ENCODE results near the gene RMP24.

The RMP24 gene

GRCh38 chr18:35938158-35938557 is 34.3 kb upstream of the RMP24 start:
- no peak overlapping the region for H3K27ac Mint-ChIP-seq
- Histone ChIP-seq H3K4me3 (no peak overlapping the region), H2AFZ (no peak overlapping the region), H3K79me2 (replicated peaks; ENCODE audit: insufficient read depth) (peaks cover under 1% of the 10 kb centered on the region; the same call in 1 of the 2 replicates), H3K27me3 (ENCODE audit: insufficient read depth) (no peaks in the 10 kb centered on the region), H3K4me2 (no peak overlapping the region), H3K9me2 (ENCODE audit: insufficient read depth) (no peaks in the 10 kb centered on the region), H3K4me1 (ENCODE audit: insufficient read depth) (peaks cover 14% of the 10 kb centered on the region), H4K20me1 (replicated peaks; ENCODE audit: insufficient read depth) (no peaks in the 10 kb centered on the region), H3K36me3 (ENCODE audit: insufficient read depth) (peaks cover 19% of the 10 kb centered on the region; the same call in 1 of the 2 replicates), H3F3A (replicated peaks; ENCODE audit: low read depth) (no peaks in the 10 kb centered on the region), H3K27ac (ENCODE audit: low read depth) (0 out of 2 replicates have a peak overlapping the region, but pooled peaks have one; percentile 32)
- TF ChIP-seq, protein P1, sequence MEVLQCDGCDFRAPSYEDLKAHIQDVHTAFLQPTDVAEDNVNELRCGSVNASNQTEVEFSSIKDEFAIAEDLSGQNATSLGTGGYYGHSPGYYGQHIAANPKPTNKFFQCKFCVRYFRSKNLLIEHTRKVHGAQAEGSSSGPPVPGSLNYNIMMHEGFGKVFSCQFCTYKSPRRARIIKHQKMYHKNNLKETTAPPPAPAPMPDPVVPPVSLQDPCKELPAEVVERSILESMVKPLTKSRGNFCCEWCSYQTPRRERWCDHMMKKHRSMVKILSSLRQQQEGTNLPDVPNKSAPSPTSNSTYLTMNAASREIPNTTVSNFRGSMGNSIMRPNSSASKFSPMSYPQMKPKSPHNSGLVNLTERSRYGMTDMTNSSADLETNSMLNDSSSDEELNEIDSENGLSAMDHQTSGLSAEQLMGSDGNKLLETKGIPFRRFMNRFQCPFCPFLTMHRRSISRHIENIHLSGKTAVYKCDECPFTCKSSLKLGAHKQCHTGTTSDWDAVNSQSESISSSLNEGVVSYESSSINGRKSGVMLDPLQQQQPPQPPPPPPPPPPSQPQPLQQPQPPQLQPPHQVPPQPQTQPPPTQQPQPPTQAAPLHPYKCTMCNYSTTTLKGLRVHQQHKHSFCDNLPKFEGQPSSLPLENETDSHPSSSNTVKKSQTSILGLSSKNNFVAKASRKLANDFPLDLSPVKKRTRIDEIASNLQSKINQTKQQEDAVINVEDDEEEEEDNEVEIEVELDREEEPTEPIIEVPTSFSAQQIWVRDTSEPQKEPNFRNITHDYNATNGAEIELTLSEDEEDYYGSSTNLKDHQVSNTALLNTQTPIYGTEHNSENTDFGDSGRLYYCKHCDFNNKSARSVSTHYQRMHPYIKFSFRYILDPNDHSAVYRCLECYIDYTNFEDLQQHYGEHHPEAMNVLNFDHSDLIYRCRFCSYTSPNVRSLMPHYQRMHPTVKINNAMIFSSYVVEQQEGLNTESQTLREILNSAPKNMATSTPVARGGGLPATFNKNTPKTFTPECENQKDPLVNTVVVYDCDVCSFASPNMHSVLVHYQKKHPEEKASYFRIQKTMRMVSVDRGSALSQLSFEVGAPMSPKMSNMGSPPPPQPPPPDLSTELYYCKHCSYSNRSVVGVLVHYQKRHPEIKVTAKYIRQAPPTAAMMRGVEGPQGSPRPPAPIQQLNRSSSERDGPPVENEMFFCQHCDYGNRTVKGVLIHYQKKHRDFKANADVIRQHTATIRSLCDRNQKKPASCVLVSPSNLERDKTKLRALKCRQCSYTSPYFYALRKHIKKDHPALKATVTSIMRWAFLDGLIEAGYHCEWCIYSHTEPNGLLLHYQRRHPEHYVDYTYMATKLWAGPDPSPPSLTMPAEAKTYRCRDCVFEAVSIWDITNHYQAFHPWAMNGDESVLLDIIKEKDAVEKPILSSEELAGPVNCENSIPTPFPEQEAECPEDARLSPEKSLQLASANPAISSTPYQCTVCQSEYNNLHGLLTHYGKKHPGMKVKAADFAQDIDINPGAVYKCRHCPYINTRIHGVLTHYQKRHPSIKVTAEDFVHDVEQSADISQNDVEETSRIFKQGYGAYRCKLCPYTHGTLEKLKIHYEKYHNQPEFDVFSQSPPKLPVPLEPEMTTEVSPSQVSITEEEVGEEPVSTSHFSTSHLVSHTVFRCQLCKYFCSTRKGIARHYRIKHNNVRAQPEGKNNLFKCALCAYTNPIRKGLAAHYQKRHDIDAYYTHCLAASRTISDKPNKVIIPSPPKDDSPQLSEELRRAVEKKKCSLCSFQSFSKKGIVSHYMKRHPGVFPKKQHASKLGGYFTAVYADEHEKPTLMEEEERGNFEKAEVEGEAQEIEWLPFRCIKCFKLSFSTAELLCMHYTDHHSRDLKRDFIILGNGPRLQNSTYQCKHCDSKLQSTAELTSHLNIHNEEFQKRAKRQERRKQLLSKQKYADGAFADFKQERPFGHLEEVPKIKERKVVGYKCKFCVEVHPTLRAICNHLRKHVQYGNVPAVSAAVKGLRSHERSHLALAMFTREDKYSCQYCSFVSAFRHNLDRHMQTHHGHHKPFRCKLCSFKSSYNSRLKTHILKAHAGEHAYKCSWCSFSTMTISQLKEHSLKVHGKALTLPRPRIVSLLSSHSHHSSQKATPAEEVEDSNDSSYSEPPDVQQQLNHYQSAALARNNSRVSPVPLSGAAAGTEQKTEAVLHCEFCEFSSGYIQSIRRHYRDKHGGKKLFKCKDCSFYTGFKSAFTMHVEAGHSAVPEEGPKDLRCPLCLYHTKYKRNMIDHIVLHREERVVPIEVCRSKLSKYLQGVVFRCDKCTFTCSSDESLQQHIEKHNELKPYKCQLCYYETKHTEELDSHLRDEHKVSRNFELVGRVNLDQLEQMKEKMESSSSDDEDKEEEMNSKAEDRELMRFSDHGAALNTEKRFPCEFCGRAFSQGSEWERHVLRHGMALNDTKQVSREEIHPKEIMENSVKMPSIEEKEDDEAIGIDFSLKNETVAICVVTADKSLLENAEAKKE (CRISPR knock-in tag; IDR thresholded peaks at IDR 0.05): no peak
- TF ChIP-seq CREB1 (CRISPR knock-in tag; IDR thresholded peaks at IDR 0.05; ENCODE audit: low read depth): no peak
- TF ChIP-seq, protein P2, sequence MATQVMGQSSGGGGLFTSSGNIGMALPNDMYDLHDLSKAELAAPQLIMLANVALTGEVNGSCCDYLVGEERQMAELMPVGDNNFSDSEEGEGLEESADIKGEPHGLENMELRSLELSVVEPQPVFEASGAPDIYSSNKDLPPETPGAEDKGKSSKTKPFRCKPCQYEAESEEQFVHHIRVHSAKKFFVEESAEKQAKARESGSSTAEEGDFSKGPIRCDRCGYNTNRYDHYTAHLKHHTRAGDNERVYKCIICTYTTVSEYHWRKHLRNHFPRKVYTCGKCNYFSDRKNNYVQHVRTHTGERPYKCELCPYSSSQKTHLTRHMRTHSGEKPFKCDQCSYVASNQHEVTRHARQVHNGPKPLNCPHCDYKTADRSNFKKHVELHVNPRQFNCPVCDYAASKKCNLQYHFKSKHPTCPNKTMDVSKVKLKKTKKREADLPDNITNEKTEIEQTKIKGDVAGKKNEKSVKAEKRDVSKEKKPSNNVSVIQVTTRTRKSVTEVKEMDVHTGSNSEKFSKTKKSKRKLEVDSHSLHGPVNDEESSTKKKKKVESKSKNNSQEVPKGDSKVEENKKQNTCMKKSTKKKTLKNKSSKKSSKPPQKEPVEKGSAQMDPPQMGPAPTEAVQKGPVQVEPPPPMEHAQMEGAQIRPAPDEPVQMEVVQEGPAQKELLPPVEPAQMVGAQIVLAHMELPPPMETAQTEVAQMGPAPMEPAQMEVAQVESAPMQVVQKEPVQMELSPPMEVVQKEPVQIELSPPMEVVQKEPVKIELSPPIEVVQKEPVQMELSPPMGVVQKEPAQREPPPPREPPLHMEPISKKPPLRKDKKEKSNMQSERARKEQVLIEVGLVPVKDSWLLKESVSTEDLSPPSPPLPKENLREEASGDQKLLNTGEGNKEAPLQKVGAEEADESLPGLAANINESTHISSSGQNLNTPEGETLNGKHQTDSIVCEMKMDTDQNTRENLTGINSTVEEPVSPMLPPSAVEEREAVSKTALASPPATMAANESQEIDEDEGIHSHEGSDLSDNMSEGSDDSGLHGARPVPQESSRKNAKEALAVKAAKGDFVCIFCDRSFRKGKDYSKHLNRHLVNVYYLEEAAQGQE (IDR thresholded peaks at IDR 0.05; ENCODE audit: unreplicated experiment): no peak
- no peak for TF ChIP-seq POLR2AphosphoS5 (IDR thresholded peaks at IDR 0.05; ENCODE audit: low read depth)
- no peak for TF ChIP-seq NANOG (IDR thresholded peaks at IDR 0.05; ENCODE audit: borderline replicate concordance)
- TF ChIP-seq, protein P3, sequence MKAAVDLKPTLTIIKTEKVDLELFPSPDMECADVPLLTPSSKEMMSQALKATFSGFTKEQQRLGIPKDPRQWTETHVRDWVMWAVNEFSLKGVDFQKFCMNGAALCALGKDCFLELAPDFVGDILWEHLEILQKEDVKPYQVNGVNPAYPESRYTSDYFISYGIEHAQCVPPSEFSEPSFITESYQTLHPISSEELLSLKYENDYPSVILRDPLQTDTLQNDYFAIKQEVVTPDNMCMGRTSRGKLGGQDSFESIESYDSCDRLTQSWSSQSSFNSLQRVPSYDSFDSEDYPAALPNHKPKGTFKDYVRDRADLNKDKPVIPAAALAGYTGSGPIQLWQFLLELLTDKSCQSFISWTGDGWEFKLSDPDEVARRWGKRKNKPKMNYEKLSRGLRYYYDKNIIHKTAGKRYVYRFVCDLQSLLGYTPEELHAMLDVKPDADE (IDR thresholded peaks at IDR 0.05): no peak
- no peak for TF ChIP-seq EZH2phosphoT487 (IDR thresholded peaks at IDR 0.05; ENCODE audit: unreplicated experiment)
- TF ChIP-seq ZNF331 (CRISPR knock-in tag; IDR thresholded peaks at IDR 0.05; ENCODE audit: low read depth): no peak
- TF ChIP-seq, protein P4, sequence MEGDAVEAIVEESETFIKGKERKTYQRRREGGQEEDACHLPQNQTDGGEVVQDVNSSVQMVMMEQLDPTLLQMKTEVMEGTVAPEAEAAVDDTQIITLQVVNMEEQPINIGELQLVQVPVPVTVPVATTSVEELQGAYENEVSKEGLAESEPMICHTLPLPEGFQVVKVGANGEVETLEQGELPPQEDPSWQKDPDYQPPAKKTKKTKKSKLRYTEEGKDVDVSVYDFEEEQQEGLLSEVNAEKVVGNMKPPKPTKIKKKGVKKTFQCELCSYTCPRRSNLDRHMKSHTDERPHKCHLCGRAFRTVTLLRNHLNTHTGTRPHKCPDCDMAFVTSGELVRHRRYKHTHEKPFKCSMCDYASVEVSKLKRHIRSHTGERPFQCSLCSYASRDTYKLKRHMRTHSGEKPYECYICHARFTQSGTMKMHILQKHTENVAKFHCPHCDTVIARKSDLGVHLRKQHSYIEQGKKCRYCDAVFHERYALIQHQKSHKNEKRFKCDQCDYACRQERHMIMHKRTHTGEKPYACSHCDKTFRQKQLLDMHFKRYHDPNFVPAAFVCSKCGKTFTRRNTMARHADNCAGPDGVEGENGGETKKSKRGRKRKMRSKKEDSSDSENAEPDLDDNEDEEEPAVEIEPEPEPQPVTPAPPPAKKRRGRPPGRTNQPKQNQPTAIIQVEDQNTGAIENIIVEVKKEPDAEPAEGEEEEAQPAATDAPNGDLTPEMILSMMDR (conservative IDR thresholded peaks at IDR 0.05; ENCODE audit: low read depth in 2 of 2): no peak
- TF ChIP-seq JUNB (IDR thresholded peaks at IDR 0.05; ENCODE audit: unreplicated experiment): no peak
- TF ChIP-seq ZNF114 (CRISPR knock-in tag; IDR thresholded peaks at IDR 0.05): no peak
- H3K36me3 Mint-ChIP-seq (ENCODE audit: low read depth): peaks cover 33% of the 10 kb centered on the region
- no peak overlapping the region for H3K4me3 Mint-ChIP-seq
- ATAC-seq (no peak), DNase-seq (ENCODE audit: low spot score) (no peak)
- H3K9me3 Mint-ChIP-seq: no peaks in the 10 kb centered on the region
- H3K4me1 Mint-ChIP-seq: peaks cover 21% of the 10 kb centered on the region
- H3K27me3 Mint-ChIP-seq (ENCODE audit: insufficient read depth, low read depth, poor library complexity): no peaks in the 10 kb centered on the region

Measured in GM23338 (cell line).